Measurements from ENCODE around the gene AMMECR1.

AMMECR1 gene

GRCh38 chrX:110170029-110170428 is 147.9 kb downstream of the AMMECR1 start:
- H3K4me3 ChIP-seq (replicated peaks; ENCODE audit: low read depth, low read length) = no peak overlapping the region
- DNase-seq (ENCODE audit: extremely low read depth, low read depth) = no peak
- TF ChIP-seq CTCF (IDR thresholded peaks at IDR 0.05; ENCODE audit: low read depth, low read length, missing control alignments) = no peak

DNA sequence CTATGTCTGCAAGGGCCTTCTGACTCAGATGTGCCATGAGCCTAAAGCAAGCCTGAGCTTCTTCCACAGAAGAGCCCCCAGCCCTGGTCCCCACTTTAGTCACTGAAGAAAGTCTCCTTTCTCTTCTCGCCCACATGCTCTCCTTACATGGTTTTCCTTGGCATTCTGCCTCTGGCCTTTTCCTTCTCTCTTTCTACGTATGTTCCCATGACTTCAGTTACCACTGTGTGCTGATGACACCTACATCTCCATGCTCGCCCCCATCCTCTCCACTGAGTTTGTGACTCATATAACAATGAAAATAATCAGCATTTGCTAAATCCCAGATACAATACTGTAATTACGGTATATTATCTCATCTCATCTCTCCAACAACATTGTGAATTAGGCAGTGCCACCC is 149.3 kb downstream of the AMMECR1 start:
- no peak for TF ChIP-seq CTCF (IDR thresholded peaks at IDR 0.05; ENCODE audit: low read depth, low read length, missing control alignments)
- H3K4me3 ChIP-seq (replicated peaks; ENCODE audit: low read depth, low read length) = no peak overlapping the region
- no peak for DNase-seq (ENCODE audit: extremely low read depth, low read depth)

DNA sequence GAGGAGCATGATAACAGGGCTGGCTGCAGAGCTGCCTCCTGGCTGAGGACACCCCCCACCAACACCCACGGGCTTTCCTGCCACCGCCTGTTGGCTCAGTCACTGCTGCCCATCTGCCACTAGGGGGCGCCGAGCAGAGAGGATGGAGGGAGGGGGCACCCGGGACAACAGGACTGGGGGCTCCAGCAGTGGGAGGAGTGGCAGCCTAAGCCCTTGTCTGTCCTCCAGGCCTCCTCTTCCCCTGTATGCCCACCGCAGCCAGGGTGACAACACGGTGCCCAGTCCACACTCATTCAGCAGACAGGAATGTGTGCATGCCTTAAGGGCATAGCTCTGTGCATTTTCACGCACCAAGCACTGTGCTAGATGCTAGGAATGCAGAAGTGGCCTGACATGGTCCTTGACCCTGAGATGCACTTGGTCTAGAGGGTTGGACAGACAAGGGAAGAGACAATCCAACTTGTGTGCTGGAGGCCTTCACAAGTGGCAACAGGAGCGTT is 149.9 kb downstream of the AMMECR1 start:
- no peak for DNase-seq (ENCODE audit: extremely low read depth, low read depth)
- peak; percentile 59 for TF ChIP-seq CTCF (IDR thresholded peaks at IDR 0.05; ENCODE audit: low read depth, low read length, missing control alignments)
- no peak overlapping the region for H3K4me3 ChIP-seq (replicated peaks; ENCODE audit: low read depth, low read length)

DNA sequence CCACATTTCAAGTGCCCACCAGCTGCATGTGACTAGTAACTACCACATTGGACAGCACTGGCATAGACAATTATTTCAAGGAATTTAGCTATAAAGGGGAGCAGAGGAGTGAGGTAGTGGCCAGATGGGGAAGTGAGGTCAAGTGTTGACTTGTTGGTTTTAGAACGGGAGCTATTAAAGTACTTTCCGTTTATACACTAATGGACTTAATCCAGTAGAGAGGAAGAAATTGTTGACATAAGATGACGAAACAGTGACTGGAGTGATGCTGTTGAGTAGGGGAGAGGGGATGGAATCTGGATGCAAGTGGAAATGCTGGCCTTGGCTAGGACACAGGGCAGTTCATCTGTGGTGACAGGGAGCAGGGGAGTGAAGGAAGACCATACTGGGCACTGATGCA is 154.4 kb downstream of the AMMECR1 start:
- no peak for DNase-seq (ENCODE audit: extremely low read depth, low read depth)
- TF ChIP-seq CTCF (IDR thresholded peaks at IDR 0.05; ENCODE audit: low read depth, low read length, missing control alignments) = no peak
- H3K4me3 ChIP-seq (replicated peaks; ENCODE audit: low read depth, low read length) = no peak overlapping the region

- DNase-seq (ENCODE audit: extremely low read depth, low read depth) = no peak
- H3K4me3 ChIP-seq (replicated peaks; ENCODE audit: low read depth, low read length) = no peak overlapping the region
- TF ChIP-seq CTCF (IDR thresholded peaks at IDR 0.05; ENCODE audit: low read depth, low read length, missing control alignments) = no peak
Measured at GRCh38 chrX:110162867-110163266, 155.0 kb downstream of the AMMECR1 start.

GRCh38 chrX:110162131-110162530 is 155.8 kb downstream of the AMMECR1 start:
- TF ChIP-seq CTCF (IDR thresholded peaks at IDR 0.05; ENCODE audit: low read depth, low read length, missing control alignments) = no peak
- H3K4me3 ChIP-seq (replicated peaks; ENCODE audit: low read depth, low read length) = no peak overlapping the region
- no peak for DNase-seq (ENCODE audit: extremely low read depth, low read depth)

GRCh38 chrX:110161361-110161686 is 156.6 kb downstream of the AMMECR1 start:
- DNase-seq (ENCODE audit: extremely low read depth, low read depth) = no peak
- no peak overlapping the region for H3K4me3 ChIP-seq (replicated peaks; ENCODE audit: low read depth, low read length)
- TF ChIP-seq CTCF (IDR thresholded peaks at IDR 0.05; ENCODE audit: low read depth, low read length, missing control alignments) = no peak
